Transverse colon (tissue), 4 donors: Measurements from ENCODE around the gene JKAMP. TPM values are rescaled to one million over a fixed set of nuclear protein-coding genes. Genes with fewer than 3 reads are reported as not detected.

Experiments
- DNase-seq: peaks from one replicate; pipeline ENCODE4 v3.0.0-alpha.2; 2019
- H3K27ac ChIP-seq, 4 donors: fragments of 200-600 bp; sonication (generic); 2 replicates each; pipeline ENCODE4 v1.5.1; 2016 to 2018; ENCODE audit warnings: inconsistent platforms in 4 of 4
- H3K27me3 ChIP-seq: fragments of 200-600 bp; sonication (generic); 2 replicates; pipeline ENCODE4 v1.5.1; 2017; ENCODE audit warnings: inconsistent platforms
- H3K36me3 ChIP-seq, 4 donors: fragments of 200-600 bp; sonication (generic); 2 replicates each; pipeline ENCODE4 v1.5.1; 2017 to 2019; ENCODE audit warnings: inconsistent platforms in 4 of 4
- H3K4me1 ChIP-seq, 4 donors: fragments of 200-600 bp; sonication (generic); 2 replicates each; pipeline ENCODE4 v1.5.1; 2017 to 2020; ENCODE audit warnings: inconsistent platforms in 4 of 4
- H3K4me3 ChIP-seq, 4 donors: fragments of 200-600 bp; sonication (generic); 1 replicate in 1 of 4; 2 replicates in 3 of 4; pipeline versions ENCODE4 v1.5.1 to v1.6.1; 2017 to 2019; ENCODE audit warnings: inconsistent platforms in 4 of 4
- H3K9me3 ChIP-seq, 2 donors: fragments of 200-600 bp; sonication (generic); 2 replicates each; pipeline ENCODE4 v1.5.1; 2017 to 2019; ENCODE audit warnings: inconsistent platforms in 2 of 2
- CTCF ChIP-seq, 5 experiments: fragments of 200-600 bp in 3 of 5; fragments of 450-650 bp in 2 of 5; sonication (generic) in 3 of 5; IDR thresholded peaks; 1 replicate in 2 of 5; 2 replicates in 3 of 5; pipeline ENCODE4 v1.5.1; 2016 to 2017; ENCODE audit warnings: antibody characterized with exemption in 5 of 5, inconsistent platforms in 3 of 5, mild to moderate bottlenecking in 2 of 5, moderate library complexity in 1 of 5
- EP300 ChIP-seq: sonication (generic); formaldehyde crosslinking; IDR thresholded peaks from one replicate; pipeline ENCODE4 v1.6.1; 2017; ENCODE audit warnings: antibody characterized with exemption, low read depth
- POLR2A ChIP-seq: fragments of 450-650 bp; IDR thresholded peaks from one replicate; pipeline ENCODE4 v1.6.1; 2016; ENCODE audit warnings: antibody characterized with exemption, mild to moderate bottlenecking, moderate library complexity
- POLR2AphosphoS5 ChIP-seq, 3 donors: sonication (generic); formaldehyde crosslinking; IDR thresholded peaks; one replicate each; pipeline ENCODE4 v1.6.1; 2016; ENCODE audit warnings: antibody characterized with exemption in 3 of 3
- WGBS, 2 donors: methylation state at CpG; one replicate each; pipeline ENCODE4 v1.1.5; 2018; ENCODE audit warnings: low coverage in 1 of 2; 5-methylcytosine and 5-hydroxymethylcytosine counted together
- in situ Hi-C, 4 donors: fragments of 200-750 bp; cut with MboI; loops; one replicate each; pipeline versions ENCODE4 v1.15.0 to v1.15.1; 2017; ENCODE audit warnings: low sequenced_read_pairs in 3 of 4, low pct_ligation_motif_present in 1 of 4, low pct_unique_long_range_greater_than_20kb in 1 of 4
- intact Hi-C: fragments of 100-400 bp; cut with DNase I; formaldehyde crosslinking; loops from one replicate; pipeline ENCODE4 v1.15.1; 2023; ENCODE audit warnings: low total_unique reads
- total RNA-seq, 4 donors: library from RNA; depleted of rRNA; stranded (reverse); fragments of >200 nt; gene quantifications; one replicate each; pipeline ENCODE4 v1.1.0, GENCODE V29; 2016

Gene JKAMP
- total RNA-seq, 4 donors from 2014 or later: 12.9 to 66.8 (median 36.0) TPM

GRCh38 chr14:59537476-59537875 is 53.2 kb downstream of the JKAMP start:
- in situ Hi-C loops (no loop called here), intact Hi-C loops (no loop called here)

GRCh38 chr14:59538936-59539335 is 54.6 kb downstream of the JKAMP start:
- DNase-seq: no peak
- 68 to 84% methylated on average over 2 to 4 of the region's 4 CpGs for WGBS, 2 donors
- TF ChIP-seq POLR2AphosphoS5 (IDR thresholded peaks at IDR 0.05) (no peak), POLR2A (no peak), CTCF (IDR thresholded peaks at IDR 0.05) (no peak), EP300 (no peak)
- H3K27me3 ChIP-seq: no peaks in the 10 kb centered on the region
- in situ Hi-C loops (no loop called here), intact Hi-C loops (no loop called here)
- H3K36me3 ChIP-seq: no peaks in the 10 kb centered on the region
- H3K9me3 ChIP-seq: no peaks in the 10 kb centered on the region
- no peak overlapping the region for H3K27ac ChIP-seq
- no peak overlapping the region for H3K4me3 ChIP-seq
- H3K4me1 ChIP-seq: no peaks in the 10 kb centered on the region

More at GRCh38 chr14:59537476-59537875, 53.2 kb downstream of the JKAMP start:
- no peaks in the 10 kb centered on the region for H3K4me1 ChIP-seq
- 84% methylated on average over 1 of the region's 1 CpG; no CpG with 5 or more reads in 1 of the 2 donors for WGBS, 2 donors
- DNase-seq: no peak
- H3K9me3 ChIP-seq: no peaks in the 10 kb centered on the region
- TF ChIP-seq CTCF (IDR thresholded peaks at IDR 0.05): no peak
- no peak for TF ChIP-seq POLR2AphosphoS5 (IDR thresholded peaks at IDR 0.05)
- no peak for TF ChIP-seq EP300
- TF ChIP-seq POLR2A: no peak
- no peaks in the 10 kb centered on the region for H3K27me3 ChIP-seq
- H3K4me3 ChIP-seq: no peak overlapping the region
- H3K36me3 ChIP-seq: no peaks in the 10 kb centered on the region
- H3K27ac ChIP-seq: no peak overlapping the region

GRCh38 chr14:59540852-59541251 is 56.5 kb downstream of the JKAMP start:
- TF ChIP-seq EP300: no peak
- TF ChIP-seq POLR2AphosphoS5 (IDR thresholded peaks at IDR 0.05): no peak
- no peak for TF ChIP-seq POLR2A
- no peak for TF ChIP-seq CTCF (IDR thresholded peaks at IDR 0.05)
- in situ Hi-C loops: no loop called here
- WGBS, 2 donors: 25 to 38% methylated on average over 1 of the region's 1 CpG
- no peak for DNase-seq
- intact Hi-C loops: no loop called here
- H3K27ac ChIP-seq: no peak overlapping the region
- H3K4me3 ChIP-seq: no peak overlapping the region
- no peaks in the 10 kb centered on the region for H3K36me3 ChIP-seq
- no peaks in the 10 kb centered on the region for H3K4me1 ChIP-seq
- no peaks in the 10 kb centered on the region for H3K9me3 ChIP-seq
- H3K27me3 ChIP-seq: no peaks in the 10 kb centered on the region

- WGBS, 2 donors: 79 to 100% methylated on average over 1 to 2 of the region's 2 CpGs
- Histone ChIP-seq H3K36me3 (no peaks in the 10 kb centered on the region), H3K4me1 (no peaks in the 10 kb centered on the region), H3K9me3 (no peaks in the 10 kb centered on the region), H3K27ac (no peak overlapping the region), H3K27me3 (no peaks in the 10 kb centered on the region), H3K4me3 (no peak overlapping the region)
- intact Hi-C loops: no loop called here
- TF ChIP-seq EP300 (no peak), POLR2A (no peak), POLR2AphosphoS5 (IDR thresholded peaks at IDR 0.05) (no peak), CTCF (IDR thresholded peaks at IDR 0.05) (no peak)
- DNase-seq: no peak
- in situ Hi-C loops: no loop called here
These were observed 57.4 kb downstream of the JKAMP start for GRCh38 chr14:59541731-59542130.
